ENCODE results near the gene HLTF. TPM values are rescaled to one million over a fixed set of nuclear protein-coding genes. Genes with fewer than 3 reads are reported as not detected.

The HLTF gene
- total RNA-seq, 1 experiment from 2014 or later: 37.6 TPM

- no peak overlapping the region for H3K4me3 ChIP-seq (ENCODE audit: low read depth, low read length, poor library complexity, severe bottlenecking)
- no peak for TF ChIP-seq CTCF (conservative IDR thresholded peaks at IDR 0.05; ENCODE audit: low read depth, low read length)
- no peak for TF ChIP-seq EZH2 (IDR thresholded peaks at IDR 0.05; ENCODE audit: borderline replicate concordance, low read depth, low read length, poor library complexity, severe bottlenecking)
- H3K9me3 ChIP-seq (ENCODE audit: low read depth, low read length, poor library complexity, severe bottlenecking): no peaks in the 10 kb centered on the region
- ChIA-PET POLR2A (ENCODE audit: low non-redundant PET) (no interaction called here), CTCF (no interaction called here)
- no peaks in the 10 kb centered on the region for H3K27me3 ChIP-seq (replicated peaks; ENCODE audit: insufficient read depth, low read depth, low read length, poor library complexity)
- intact Hi-C loops (cut with micrococcal nuclease; ENCODE audit: unreplicated experiment): no loop called here
- no TSS peak for BruUV-seq (replicated peaks)
- no peaks in the 10 kb centered on the region for H3K4me1 ChIP-seq (ENCODE audit: insufficient read depth, low read length, poor library complexity, severe bottlenecking)
- no peak overlapping the region for H3K27ac ChIP-seq (ENCODE audit: low read depth, low read length, poor library complexity, severe bottlenecking)
- H3K36me3 ChIP-seq (ENCODE audit: insufficient read depth, low read length, poor library complexity, severe bottlenecking): no peaks in the 10 kb centered on the region
- DNase-seq (ENCODE audit: low spot score): no peak
Observed at GRCh38 chr3:149018247-149018646, 68.1 kb downstream of the HLTF start.

GRCh38 chr3:149016669-149017541, 69.4 kb downstream of the HLTF start:
- no peaks in the 10 kb centered on the region for H3K4me1 ChIP-seq (ENCODE audit: insufficient read depth, low read length, poor library complexity, severe bottlenecking)
- H3K4me3 ChIP-seq (ENCODE audit: low read depth, low read length, poor library complexity, severe bottlenecking): no peak overlapping the region
- DNase-seq (ENCODE audit: low spot score): no peak
- H3K9me3 ChIP-seq (ENCODE audit: low read depth, low read length, poor library complexity, severe bottlenecking): no peaks in the 10 kb centered on the region
- TF ChIP-seq EZH2 (IDR thresholded peaks at IDR 0.05; ENCODE audit: borderline replicate concordance, low read depth, low read length, poor library complexity, severe bottlenecking): no peak
- no peak for TF ChIP-seq CTCF (conservative IDR thresholded peaks at IDR 0.05; ENCODE audit: low read depth, low read length)
- no peak overlapping the region for H3K27ac ChIP-seq (ENCODE audit: low read depth, low read length, poor library complexity, severe bottlenecking)
- no TSS peak for BruUV-seq (replicated peaks)
- intact Hi-C loops (cut with micrococcal nuclease; ENCODE audit: unreplicated experiment): no loop called here
- ChIA-PET CTCF (no interaction called here), POLR2A (ENCODE audit: low non-redundant PET) (no interaction called here)
- H3K27me3 ChIP-seq (replicated peaks; ENCODE audit: insufficient read depth, low read depth, low read length, poor library complexity): no peaks in the 10 kb centered on the region
- H3K36me3 ChIP-seq (ENCODE audit: insufficient read depth, low read length, poor library complexity, severe bottlenecking): no peaks in the 10 kb centered on the region

- BruUV-seq (replicated peaks): no TSS peak
- no peak for DNase-seq (ENCODE audit: low spot score)
- TF ChIP-seq EZH2 (IDR thresholded peaks at IDR 0.05; ENCODE audit: borderline replicate concordance, low read depth, low read length, poor library complexity, severe bottlenecking) (no peak), CTCF (conservative IDR thresholded peaks at IDR 0.05; ENCODE audit: low read depth, low read length) (no peak)
- ChIA-PET POLR2A (ENCODE audit: low non-redundant PET) (no interaction called here), CTCF (no interaction called here)
- no peak overlapping the region for H3K4me3 ChIP-seq (ENCODE audit: low read depth, low read length, poor library complexity, severe bottlenecking)
- H3K36me3 ChIP-seq (ENCODE audit: insufficient read depth, low read length, poor library complexity, severe bottlenecking): no peaks in the 10 kb centered on the region
- intact Hi-C loops (cut with micrococcal nuclease; ENCODE audit: unreplicated experiment): no loop called here
- H3K9me3 ChIP-seq (ENCODE audit: low read depth, low read length, poor library complexity, severe bottlenecking): no peaks in the 10 kb centered on the region
- H3K27me3 ChIP-seq (replicated peaks; ENCODE audit: insufficient read depth, low read depth, low read length, poor library complexity): no peaks in the 10 kb centered on the region
- H3K27ac ChIP-seq (ENCODE audit: low read depth, low read length, poor library complexity, severe bottlenecking): no peak overlapping the region
- H3K4me1 ChIP-seq (ENCODE audit: insufficient read depth, low read length, poor library complexity, severe bottlenecking): no peaks in the 10 kb centered on the region
Observed at GRCh38 chr3:149016242-149016641, 70.1 kb downstream of the HLTF start.

All from A673 (cell line).